Measurements from ENCODE around the gene SHF.
A peak's percentile ranks its signal among the peaks of the same experiment; 100 is the strongest.
"Not testable (repeated sequence)": the region's sequence is repeated elsewhere in the genome, so short reads cannot be mapped to it uniquely, and the experiment has no call there.

Gene SHF
- total RNA-seq, result 2.9 to 8.9 (median 6.2) reads per million in 4 donors

- peak; percentile 33 to 58 (median 52) for DNase-seq
These were observed at the start of gene SHF for GRCh38 chr15:45187894-45188830. TSS of gene SHF (minus strand) at chr15:45187966. CDS start at chr15:45187951, 15 bp downstream.

GRCh38 chr15:45236806-45237205 lies 49.0 kb upstream of the SHF start:
- DNase-seq, result not testable (repeated sequence)

- no peak for DNase-seq
These were observed 46.9 kb upstream of the SHF start for GRCh38 chr15:45234562-45235235.

GRCh38 chr15:45231864-45232562 lies 44.2 kb upstream of the SHF start:
- no peak for DNase-seq

- no peak for DNase-seq
These were observed 43.4 kb upstream of the SHF start for GRCh38 chr15:45231132-45231531.

- no peak for DNase-seq
These were observed 42.6 kb upstream of the SHF start for GRCh38 chr15:45230245-45230965.

- no peak for DNase-seq
These were observed 41.2 kb upstream of the SHF start for GRCh38 chr15:45228931-45229330.

GRCh38 chr15:45225506-45226273 lies 37.9 kb upstream of the SHF start:
- no peak for DNase-seq

GRCh38 chr15:45224621-45225217 lies 37.0 kb upstream of the SHF start:
- DNase-seq, result no peak

GRCh38 chr15:45221967-45222366 lies 34.2 kb upstream of the SHF start:
- DNase-seq, result no peak

- DNase-seq, result no peak
These were observed 33.4 kb upstream of the SHF start for GRCh38 chr15:45221053-45221599.

GRCh38 chr15:45212493-45212892 lies 24.7 kb upstream of the SHF start:
- no peak for DNase-seq

GRCh38 chr15:45205192-45205591 lies 17.4 kb upstream of the SHF start:
- peak in 4 of 5 donors; percentile 33 to 56 (median 44) for DNase-seq

GRCh38 chr15:45203182-45203581 lies 15.4 kb upstream of the SHF start:
- no peak for DNase-seq

GRCh38 chr15:45201869-45202268 lies 14.1 kb upstream of the SHF start:
- DNase-seq, result no peak

- DNase-seq, result no peak
These were observed 13.7 kb upstream of the SHF start for GRCh38 chr15:45201557-45201859.

GRCh38 chr15:45200799-45201556 lies 13.2 kb upstream of the SHF start:
- peak; percentile 30 to 83 (median 61) for DNase-seq

GRCh38 chr15:45200001-45200798 lies 12.4 kb upstream of the SHF start:
- DNase-seq, result peak; percentile 85 to 96 (median 94)

GRCh38 chr15:45199136-45199810 lies 11.5 kb upstream of the SHF start:
- DNase-seq, result peak in 4 of 5 donors; percentile 14 to 64 (median 28)

Data from T-helper 1 cell (primary cell).